ENCODE measurements around the gene CFAP54.
"Not testable (repeated sequence)": the region's sequence is repeated elsewhere in the genome, so short reads cannot be mapped to it uniquely, and the experiment has no call there.

The CFAP54 gene

GRCh38 chr12:96719660-96720362, 230.4 kb downstream of the CFAP54 start:
- Histone ChIP-seq H3K4me1 (no peaks in the 10 kb centered on the region), H3K27me3 (ENCODE audit: low read depth) (no peaks in the 10 kb centered on the region), H3K36me3 (replicated peaks) (no peaks in the 10 kb centered on the region), H3K9me3 (no peaks in the 10 kb centered on the region), H3K4me3 (no peak overlapping the region; the same call in 1 of the 2 replicates)
- in situ Hi-C loops (cut with MboI; ENCODE audit: low sequenced_read_pairs) = no loop called here
- DNase-seq (ENCODE audit: low spot score in 2 of 2) = no peak

- no peak for DNase-seq (ENCODE audit: low spot score in 2 of 2)
- H3K36me3 ChIP-seq (replicated peaks) = no peaks in the 10 kb centered on the region
- H3K4me3 ChIP-seq = no peak overlapping the region; the same call in 1 of the 2 replicates
- H3K9me3 ChIP-seq = no peaks in the 10 kb centered on the region
- H3K27me3 ChIP-seq (ENCODE audit: low read depth) = no peaks in the 10 kb centered on the region
- in situ Hi-C loops (cut with MboI; ENCODE audit: low sequenced_read_pairs) = no loop called here
- H3K4me1 ChIP-seq = no peaks in the 10 kb centered on the region
These were observed 231.0 kb downstream of the CFAP54 start for GRCh38 chr12:96720363-96720705.

- in situ Hi-C loops (cut with MboI; ENCODE audit: low sequenced_read_pairs); H3K4me3 ChIP-seq; H3K36me3 ChIP-seq (replicated peaks); H3K4me1 ChIP-seq; H3K27me3 ChIP-seq (ENCODE audit: low read depth); DNase-seq (ENCODE audit: low spot score in 2 of 2); H3K9me3 ChIP-seq: not testable (repeated sequence)
These were observed 240.1 kb downstream of the CFAP54 start for GRCh38 chr12:96729466-96729865.

- Histone ChIP-seq H3K4me1 (no peaks in the 10 kb centered on the region), H3K27me3 (ENCODE audit: low read depth) (no peaks in the 10 kb centered on the region), H3K4me3 (no peak overlapping the region), H3K9me3 (no peaks in the 10 kb centered on the region), H3K36me3 (replicated peaks) (no peaks in the 10 kb centered on the region)
- DNase-seq (ENCODE audit: low spot score in 2 of 2) = no peak
- in situ Hi-C loops (cut with MboI; ENCODE audit: low sequenced_read_pairs) = no loop called here
These were observed 240.5 kb downstream of the CFAP54 start for GRCh38 chr12:96729886-96730285.

- no peak for DNase-seq (ENCODE audit: low spot score in 2 of 2)
- no peaks in the 10 kb centered on the region for H3K9me3 ChIP-seq
- H3K4me1 ChIP-seq = no peaks in the 10 kb centered on the region
- H3K4me3 ChIP-seq = no peak overlapping the region
- H3K36me3 ChIP-seq (replicated peaks) = no peaks in the 10 kb centered on the region
- H3K27me3 ChIP-seq (ENCODE audit: low read depth) = peaks cover 3% of the 10 kb centered on the region
- in situ Hi-C loops (cut with MboI; ENCODE audit: low sequenced_read_pairs) = no loop called here
These were observed 254.2 kb downstream of the CFAP54 start for GRCh38 chr12:96743606-96744005.

- in situ Hi-C loops (cut with MboI; ENCODE audit: low sequenced_read_pairs) = no loop called here
- Histone ChIP-seq H3K36me3 (replicated peaks) (no peaks in the 10 kb centered on the region), H3K4me3 (no peak overlapping the region), H3K27me3 (ENCODE audit: low read depth) (no peaks in the 10 kb centered on the region), H3K9me3 (no peaks in the 10 kb centered on the region), H3K4me1 (no peaks in the 10 kb centered on the region)
- no peak for DNase-seq (ENCODE audit: low spot score in 2 of 2)
These were observed 260.6 kb downstream of the CFAP54 start for GRCh38 chr12:96749999-96750398.

- in situ Hi-C loops (cut with MboI; ENCODE audit: low sequenced_read_pairs) = no loop called here
- no peaks in the 10 kb centered on the region for H3K9me3 ChIP-seq
- no peak overlapping the region for H3K4me3 ChIP-seq
- DNase-seq (ENCODE audit: low spot score in 2 of 2) = no peak
- no peaks in the 10 kb centered on the region for H3K4me1 ChIP-seq
- no peaks in the 10 kb centered on the region for H3K36me3 ChIP-seq (replicated peaks)
- H3K27me3 ChIP-seq (ENCODE audit: low read depth) = no peaks in the 10 kb centered on the region
These were observed 262.2 kb downstream of the CFAP54 start for GRCh38 chr12:96751626-96752025.

GRCh38 chr12:96752211-96752610, 262.8 kb downstream of the CFAP54 start:
- no peak for DNase-seq (ENCODE audit: low spot score in 2 of 2)
- H3K4me3 ChIP-seq = no peak overlapping the region
- H3K36me3 ChIP-seq (replicated peaks) = no peaks in the 10 kb centered on the region
- no peaks in the 10 kb centered on the region for H3K4me1 ChIP-seq
- no peaks in the 10 kb centered on the region for H3K9me3 ChIP-seq
- no peaks in the 10 kb centered on the region for H3K27me3 ChIP-seq (ENCODE audit: low read depth)
- in situ Hi-C loops (cut with MboI; ENCODE audit: low sequenced_read_pairs) = no loop called here

- H3K4me1 ChIP-seq = no peaks in the 10 kb centered on the region
- no peak overlapping the region for H3K4me3 ChIP-seq
- H3K27me3 ChIP-seq (ENCODE audit: low read depth) = no peaks in the 10 kb centered on the region
- no peaks in the 10 kb centered on the region for H3K36me3 ChIP-seq (replicated peaks)
- no peak for DNase-seq (ENCODE audit: low spot score in 2 of 2)
- H3K9me3 ChIP-seq = no peaks in the 10 kb centered on the region
- in situ Hi-C loops (cut with MboI; ENCODE audit: low sequenced_read_pairs) = no loop called here
These were observed 276.9 kb downstream of the CFAP54 start for GRCh38 chr12:96766232-96766631.

- Histone ChIP-seq H3K36me3 (replicated peaks) (no peaks in the 10 kb centered on the region), H3K4me3 (no peak overlapping the region), H3K9me3 (no peaks in the 10 kb centered on the region), H3K27me3 (ENCODE audit: low read depth) (no peaks in the 10 kb centered on the region), H3K4me1 (no peaks in the 10 kb centered on the region)
- DNase-seq (ENCODE audit: low spot score in 2 of 2) = no peak
- in situ Hi-C loops (cut with MboI; ENCODE audit: low sequenced_read_pairs) = no loop called here
These were observed 280.0 kb downstream of the CFAP54 start for GRCh38 chr12:96769400-96769799.

GRCh38 chr12:96770219-96771102, 281.1 kb downstream of the CFAP54 start:
- Histone ChIP-seq H3K36me3 (replicated peaks) (no peaks in the 10 kb centered on the region), H3K9me3 (no peaks in the 10 kb centered on the region), H3K4me3 (no peak overlapping the region), H3K4me1 (no peaks in the 10 kb centered on the region), H3K27me3 (ENCODE audit: low read depth) (no peaks in the 10 kb centered on the region)
- DNase-seq (ENCODE audit: low spot score in 2 of 2) = no peak
- in situ Hi-C loops (cut with MboI; ENCODE audit: low sequenced_read_pairs) = no loop called here

- Histone ChIP-seq H3K27me3 (ENCODE audit: low read depth) (no peaks in the 10 kb centered on the region), H3K4me3 (no peak overlapping the region), H3K9me3 (no peaks in the 10 kb centered on the region), H3K36me3 (replicated peaks) (no peaks in the 10 kb centered on the region), H3K4me1 (no peaks in the 10 kb centered on the region)
- in situ Hi-C loops (cut with MboI; ENCODE audit: low sequenced_read_pairs) = no loop called here
- DNase-seq (ENCODE audit: low spot score in 2 of 2) = no peak
These were observed 283.7 kb downstream of the CFAP54 start for GRCh38 chr12:96773031-96773430.

- DNase-seq (ENCODE audit: low spot score in 2 of 2) = no peak
These were observed 285.3 kb downstream of the CFAP54 start for GRCh38 chr12:96774496-96775256.

GRCh38 chr12:96776908-96777307, 287.5 kb downstream of the CFAP54 start:
- Histone ChIP-seq H3K4me1 (no peaks in the 10 kb centered on the region), H3K9me3 (no peaks in the 10 kb centered on the region), H3K4me3 (no peak overlapping the region), H3K27me3 (ENCODE audit: low read depth) (0 out of 2 replicates have a peak, but pooled peaks cover 4% of the 10 kb centered on the region), H3K36me3 (replicated peaks) (no peaks in the 10 kb centered on the region)
- in situ Hi-C loops (cut with MboI; ENCODE audit: low sequenced_read_pairs) = no loop called here
- no peak for DNase-seq (ENCODE audit: low spot score in 2 of 2)

More at GRCh38 chr12:96774496-96775256, 285.3 kb downstream of the CFAP54 start:
- no peaks in the 10 kb centered on the region for H3K9me3 ChIP-seq
- no peaks in the 10 kb centered on the region for H3K4me1 ChIP-seq
- H3K27me3 ChIP-seq (ENCODE audit: low read depth) = no peaks in the 10 kb centered on the region
- H3K4me3 ChIP-seq = no peak overlapping the region
- in situ Hi-C loops (cut with MboI; ENCODE audit: low sequenced_read_pairs) = no loop called here
- no peaks in the 10 kb centered on the region for H3K36me3 ChIP-seq (replicated peaks)
